Measurements from ENCODE around the gene ABHD17C.

The ABHD17C gene

DNA sequence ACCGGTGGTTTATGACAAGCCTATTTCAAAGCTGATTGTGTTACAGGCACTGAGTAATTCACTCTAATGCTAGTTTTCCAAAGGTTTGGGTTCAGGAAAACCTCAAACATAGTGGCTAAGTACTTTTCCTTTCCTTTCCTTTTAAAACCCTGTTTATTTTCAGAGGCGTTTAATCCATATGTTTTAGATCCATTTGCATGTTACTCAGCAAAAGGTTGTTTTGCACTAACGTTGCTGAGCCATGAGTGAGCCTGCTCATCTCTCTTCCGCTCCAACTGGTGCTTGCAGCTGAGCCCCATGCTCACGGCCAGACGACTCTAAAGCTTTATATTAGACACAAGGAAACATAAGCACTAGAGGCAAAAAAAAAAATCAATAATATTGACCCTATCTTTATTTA lies 93.4 kb downstream of the ABHD17C start:
- no peak for DNase-seq (ENCODE audit: low spot score)

DNA sequence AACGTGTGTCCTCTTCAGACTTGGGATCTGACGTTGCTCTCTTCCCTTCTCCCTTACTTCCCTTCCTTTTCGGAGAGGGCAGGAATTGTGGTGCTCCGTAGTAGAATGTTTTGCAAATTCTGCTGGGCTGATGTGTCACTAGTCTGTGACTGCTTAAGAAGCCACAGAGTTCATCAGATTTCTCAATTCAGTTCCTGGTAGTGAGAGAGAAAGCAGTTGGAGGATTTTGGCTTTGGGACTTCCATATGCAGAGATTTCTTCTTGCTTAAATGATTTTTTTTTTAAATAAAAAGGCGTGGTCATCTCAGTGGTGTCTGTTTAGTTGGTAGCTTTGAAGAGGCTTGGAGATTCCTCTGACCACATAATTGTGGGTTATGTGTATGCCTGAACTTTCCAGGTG lies 94.2 kb downstream of the ABHD17C start:
- no peak for DNase-seq (ENCODE audit: low spot score)

DNA sequence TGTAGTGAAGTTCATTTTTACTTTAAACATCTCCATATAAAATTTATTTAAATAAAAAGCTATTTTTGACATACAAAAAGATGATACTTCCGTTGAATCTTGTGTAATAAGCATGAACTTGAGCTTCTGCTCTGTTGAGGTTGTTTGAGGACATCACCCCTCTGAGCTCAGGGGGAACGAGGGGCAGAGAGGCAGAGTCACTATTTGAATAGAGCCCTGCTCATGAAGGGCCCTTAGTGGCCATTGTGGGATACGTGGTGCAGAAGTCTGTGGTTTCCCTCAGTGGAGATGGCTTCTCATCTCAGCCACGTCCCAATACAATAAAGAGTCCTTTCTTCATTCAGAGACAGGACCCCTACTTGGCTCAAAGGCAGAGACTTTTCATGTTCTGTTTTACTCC lies 94.7 kb downstream of the ABHD17C start:
- no peak for DNase-seq (ENCODE audit: low spot score)

DNA sequence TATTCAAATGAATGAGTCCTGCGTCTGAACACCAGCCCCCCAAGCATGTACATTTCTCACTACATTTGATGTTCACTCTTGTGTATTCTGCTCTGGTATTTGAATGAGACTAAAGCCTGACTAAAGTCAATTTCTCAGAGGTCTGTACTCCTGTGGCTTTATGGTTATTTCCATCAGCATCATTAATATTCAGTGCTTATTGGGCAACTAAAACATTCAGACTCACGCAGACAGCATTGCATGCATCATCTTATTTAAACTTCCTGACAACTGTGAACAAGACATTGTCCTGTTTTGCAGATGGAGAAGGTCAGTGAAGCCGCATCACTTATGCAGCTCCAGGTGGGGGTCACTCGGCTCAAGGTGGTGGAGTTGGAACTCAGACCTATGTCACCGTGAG lies 95.1 kb downstream of the ABHD17C start:
- DNase-seq (ENCODE audit: low spot score) = no peak

DNA sequence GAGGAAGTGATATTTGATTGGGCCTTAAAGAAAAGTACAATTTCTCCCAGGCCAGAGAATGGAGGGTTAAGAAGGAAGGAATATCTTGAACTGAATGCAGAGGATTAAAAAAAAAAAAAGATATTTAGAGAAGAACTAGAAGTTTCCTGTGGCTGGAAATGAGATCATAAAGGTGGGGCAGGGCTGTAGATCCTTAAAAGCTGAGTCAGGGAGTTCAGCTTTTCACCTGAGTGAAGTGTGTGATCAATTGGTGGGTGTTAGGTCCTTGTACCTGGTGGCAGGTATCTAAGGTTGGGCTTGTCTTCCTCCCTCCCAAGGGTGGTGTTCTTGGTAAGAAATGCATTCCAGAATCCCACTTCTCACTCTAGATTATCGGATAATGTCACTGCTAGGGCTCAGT lies 95.9 kb downstream of the ABHD17C start:
- DNase-seq (ENCODE audit: low spot score) = no peak

DNA sequence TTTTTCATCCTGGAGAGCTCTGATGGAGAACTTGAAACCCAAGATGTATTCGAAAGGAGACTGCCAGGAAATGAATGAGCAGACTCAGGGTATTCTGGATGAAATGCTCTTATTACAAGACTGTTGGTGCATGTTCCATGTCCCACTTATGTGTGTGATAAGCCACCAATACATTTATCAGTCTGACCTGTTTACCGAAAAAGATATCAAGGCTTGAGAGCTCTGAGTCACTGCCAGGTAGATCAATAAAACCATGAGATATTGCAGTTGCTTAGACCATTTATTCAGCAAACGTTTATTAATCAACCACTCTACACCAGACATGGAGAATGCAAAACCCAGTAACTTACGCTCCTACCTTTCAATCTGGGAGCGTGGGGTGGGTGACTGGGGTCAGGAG lies 101.3 kb downstream of the ABHD17C start:
- DNase-seq (ENCODE audit: low spot score) = no peak

DNA sequence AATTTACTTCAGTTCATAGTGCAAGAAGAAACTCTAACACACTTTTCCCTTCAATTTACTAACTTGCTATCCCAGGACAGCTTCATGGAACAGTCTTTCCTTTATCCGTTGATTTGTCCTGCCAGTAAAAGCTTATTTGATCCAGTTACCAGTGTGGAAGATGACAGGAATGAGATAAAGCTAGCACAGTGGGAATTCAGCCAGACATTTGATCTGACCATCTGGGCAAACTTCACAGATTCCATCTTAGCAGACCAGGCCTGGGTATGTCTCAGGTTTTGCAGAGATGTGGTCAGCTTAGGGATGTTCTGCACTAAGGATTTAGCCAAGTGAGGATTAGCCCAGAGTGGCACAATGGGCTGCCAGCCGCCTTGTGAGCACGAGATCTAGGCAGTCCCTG lies 103.8 kb downstream of the ABHD17C start:
- DNase-seq (ENCODE audit: low spot score) = no peak

DNA sequence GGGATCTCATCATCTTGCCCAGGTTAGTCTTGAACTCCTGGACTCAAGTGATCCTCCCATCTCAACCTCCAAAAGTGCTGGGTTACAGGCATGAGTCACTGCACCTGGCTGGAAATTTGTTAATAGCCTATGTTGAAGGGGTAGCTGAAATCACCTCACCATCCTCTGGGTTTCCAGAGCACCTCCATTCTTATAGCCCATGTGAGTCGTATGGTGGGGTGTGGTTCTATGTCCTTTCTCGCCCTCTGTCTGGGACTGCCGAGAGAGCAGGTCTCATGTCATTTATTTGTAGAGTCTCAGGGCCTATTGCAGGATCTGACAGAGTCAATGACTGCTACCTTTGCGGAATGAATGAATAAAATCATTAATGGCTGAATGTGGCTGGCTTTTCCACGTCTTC lies 105.0 kb downstream of the ABHD17C start:
- DNase-seq (ENCODE audit: low spot score) = no peak

DNA sequence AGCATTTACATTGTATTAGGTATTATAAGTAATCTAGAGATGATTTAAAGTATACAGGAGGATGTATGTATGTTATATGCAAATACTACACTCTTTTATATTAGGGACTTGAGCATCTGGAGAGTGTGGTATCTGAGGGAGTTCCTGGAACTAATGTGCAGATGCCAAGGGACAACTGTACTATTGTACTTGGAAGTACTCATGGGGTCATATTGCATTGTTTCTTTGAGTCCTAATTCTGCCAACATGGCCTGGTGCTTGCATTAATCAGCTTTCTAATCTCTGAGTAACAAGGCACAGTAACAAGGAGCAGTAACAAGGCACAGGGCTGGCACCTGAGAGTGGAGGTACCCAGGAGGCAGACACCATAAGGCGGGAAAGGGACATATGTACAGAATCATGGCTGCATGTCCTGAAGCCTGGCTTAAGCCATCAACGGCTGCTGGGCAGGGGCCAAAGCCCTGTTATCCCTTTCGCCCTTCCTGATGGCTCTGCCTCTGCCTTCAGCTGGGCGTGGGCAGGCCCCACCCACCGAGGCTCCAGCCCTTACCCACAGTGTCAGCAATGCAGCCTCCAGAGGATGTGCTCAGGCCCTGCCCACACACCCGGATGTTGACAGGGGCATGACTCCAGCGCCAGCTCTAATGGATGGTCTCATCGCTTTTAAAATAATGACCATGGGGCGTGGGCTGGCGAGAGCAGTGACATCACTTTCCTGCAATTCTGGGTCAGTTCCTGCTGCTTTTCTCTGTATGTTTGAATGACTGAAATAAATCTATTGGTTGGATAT lies 107.0 kb downstream of the ABHD17C start:
- no peak for DNase-seq (ENCODE audit: low spot score)

DNA sequence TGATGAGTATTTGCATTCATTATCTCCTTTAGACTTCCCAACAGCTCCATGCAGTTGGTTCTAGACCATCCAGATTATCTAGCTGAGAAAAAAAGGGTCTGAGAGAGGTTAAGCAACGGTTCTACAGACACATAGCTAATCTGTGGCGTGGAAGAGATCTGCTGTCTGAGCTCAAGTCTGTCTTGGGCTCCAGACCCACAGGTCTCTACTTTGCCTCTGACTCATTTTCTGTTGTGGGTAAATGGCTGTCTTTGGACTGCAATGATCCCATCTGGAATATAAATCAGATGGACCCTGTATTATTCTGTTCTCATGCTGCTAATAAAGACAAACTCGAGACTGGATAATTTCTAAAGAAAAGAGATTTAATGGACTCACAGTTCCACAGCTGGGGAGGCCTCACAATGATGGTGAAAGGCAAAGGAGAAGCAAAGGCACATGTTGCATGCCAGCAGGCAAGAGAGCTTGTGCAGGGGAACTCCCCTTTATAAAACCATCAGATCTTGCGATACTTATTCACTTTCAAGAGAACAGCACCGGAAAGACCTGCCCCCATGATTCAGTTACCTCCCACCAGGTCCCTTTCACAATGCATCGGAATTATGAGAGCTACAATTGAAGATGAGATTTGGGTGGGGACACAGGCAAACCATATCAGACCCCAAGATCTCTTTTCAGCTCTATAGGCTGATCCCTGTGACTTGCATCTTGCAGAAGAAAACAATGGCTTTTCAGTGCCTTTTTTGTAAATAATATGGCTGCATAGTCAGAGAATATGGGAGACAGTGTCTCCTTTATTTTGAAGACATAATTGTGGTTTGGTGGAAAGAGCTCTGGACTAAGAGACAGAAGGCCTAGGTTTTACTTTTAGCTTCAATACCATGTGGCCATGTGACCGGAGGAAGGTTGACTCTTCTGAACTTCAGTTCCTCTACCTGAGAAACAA lies 108.7 kb downstream of the ABHD17C start:
- DNase-seq (ENCODE audit: low spot score) = no peak

DNA sequence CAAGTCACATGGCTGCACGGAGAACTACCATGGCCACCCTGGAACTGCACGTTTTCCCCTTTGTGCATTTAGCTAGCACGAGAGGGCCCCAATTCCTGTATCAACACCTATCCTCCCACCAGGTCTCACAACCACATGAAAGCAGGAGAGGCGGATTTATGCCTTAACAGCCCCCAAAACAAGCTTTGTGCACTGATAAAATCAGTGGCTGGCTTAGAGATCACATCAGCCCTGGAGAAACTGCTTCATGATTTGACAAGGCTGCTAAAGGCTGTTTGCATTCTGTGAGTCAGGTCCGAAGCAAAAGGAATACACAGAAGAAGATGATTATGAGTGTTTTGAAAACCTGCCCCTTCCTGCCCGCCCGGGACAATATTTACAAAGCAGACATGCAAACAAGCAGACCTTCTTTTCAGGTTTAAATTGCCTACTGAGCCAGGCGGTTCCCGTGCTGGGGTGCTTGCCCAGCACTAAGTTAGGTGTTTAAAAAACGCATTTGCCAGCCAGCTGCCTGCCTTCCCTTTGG lies 109.9 kb downstream of the ABHD17C start:
- no peak for DNase-seq (ENCODE audit: low spot score)
